CD4-positive, alpha-beta T cell (primary cell): Measurements from ENCODE around the gene RAB7A. TPM values are rescaled to one million over a fixed set of nuclear protein-coding genes. Genes with fewer than 3 reads are reported as not detected.
A peak's percentile ranks its signal among the peaks of the same experiment; 100 is the strongest.
"Not testable (repeated sequence)": the region's sequence is repeated elsewhere in the genome, so short reads cannot be mapped to it uniquely, and the experiment has no call there.

Source experiments
- ATAC-seq: fragments of 200-7000 bp; cut with Tn5 transposase; one replicate; pipeline ENCODE4 v1.10.0; 2022; ENCODE audit warnings: mild to moderate bottlenecking; ENCODE audit not compliant: poor library complexity
- CTCF ChIA-PET: fragments of 350-600 bp; sonication (Branson Sonifier 250); formaldehyde crosslinking; loops from one replicate; lab custom pipeline; 2021; ENCODE audit warnings: antibody characterized with exemption, inconsistent platforms; lab: Charles Lee
- POLR2A ChIA-PET: fragments of 350-600 bp; sonication (Branson Sonifier 250); formaldehyde crosslinking; loops from one replicate; lab custom pipeline; 2021; ENCODE audit warnings: antibody characterized with exemption, inconsistent platforms; lab: Charles Lee
- DNase-seq, 14 experiments: peaks; one replicate each; pipeline ENCODE4 v3.0.0-alpha.2; 2013 to 2020; ENCODE audit warnings: mixed read lengths in 2 of 14
- H3K27ac ChIP-seq, 2 donors: one replicate each; pipeline versions ENCODE4 v1.5.1 to v1.7.0; 2013; ENCODE audit warnings: low read length in 2 of 2, low read depth in 1 of 2, mild to moderate bottlenecking in 1 of 2
- H3K27me3 ChIP-seq, 2 experiments: 1 replicate in 1 of 2; 2 replicates in 1 of 2; pipeline versions ENCODE4 v1.6.1 to v1.7.0; 2013; ENCODE audit warnings: low read length in 2 of 2, control low read depth in 1 of 2, mild to moderate bottlenecking in 1 of 2, moderate library complexity in 1 of 2; ENCODE audit not compliant: insufficient read depth in 2 of 2, control insufficient read depth in 1 of 2
- H3K36me3 ChIP-seq: one replicate; pipeline ENCODE4 v1.6.1; 2013; ENCODE audit warnings: low read length, control low read depth; ENCODE audit not compliant: insufficient read depth
- H3K4me1 ChIP-seq: one replicate; pipeline ENCODE4 v1.6.1; 2013; ENCODE audit warnings: low read length, control low read depth; ENCODE audit not compliant: insufficient read depth
- H3K4me3 ChIP-seq: one replicate; pipeline ENCODE4 v1.5.1; 2013; ENCODE audit warnings: mild to moderate bottlenecking, low read length, moderate library complexity
- H3K9me3 ChIP-seq, 2 experiments: 1 replicate in 1 of 2; 2 replicates in 1 of 2; pipeline versions ENCODE4 v1.6.1 to v1.7.0; 2013; ENCODE audit warnings: low read length in 2 of 2, mild to moderate bottlenecking in 2 of 2, control low read depth in 1 of 2, moderate library complexity in 1 of 2; ENCODE audit not compliant: control insufficient read depth in 1 of 2, insufficient read depth in 1 of 2
- H3K27ac Mint-ChIP-seq: one replicate; pipeline ENCODE4 v1.8.0; 2020; ENCODE audit warnings: mixed read lengths
- H3K27me3 Mint-ChIP-seq: one replicate; pipeline ENCODE4 v1.8.0; 2021; ENCODE audit warnings: mixed read lengths
- H3K36me3 Mint-ChIP-seq: one replicate; pipeline ENCODE4 v1.8.0; 2021; ENCODE audit warnings: low read depth, mixed read lengths
- H3K4me1 Mint-ChIP-seq: one replicate; pipeline ENCODE4 v1.8.0; 2021; ENCODE audit warnings: low read depth, mixed read lengths
- H3K4me3 Mint-ChIP-seq: one replicate; pipeline ENCODE4 v1.8.0; 2020; ENCODE audit warnings: mild to moderate bottlenecking, mixed read lengths
- H3K9me3 Mint-ChIP-seq: one replicate; pipeline ENCODE4 v1.8.0; 2020; ENCODE audit warnings: mixed read lengths
- CTCF ChIP-seq: fragments of 200-600 bp; IDR thresholded peaks from one replicate; pipeline ENCODE4 v1.8.0; 2022; ENCODE audit warnings: antibody characterized with exemption, mild to moderate bottlenecking
- intact Hi-C, 2 experiments: fragments of 100-400 bp; cut with DNase I in 1 of 2; cut with micrococcal nuclease in 1 of 2; formaldehyde crosslinking; loops; one replicate each; pipeline versions ENCODE4 v1.15.1 to v1.9.0; 2023 to 2025; cut with DNase I, micrococcal nuclease
- total RNA-seq, 174 experiments: library from RNA in 2 of 174; stranded (reverse) in 2 of 174; gene quantifications; one replicate each; pipeline ENCODE4 v1.2.3 and lab custom pipeline; 2021 to 2026

Gene RAB7A
- total RNA-seq, 2 experiments from 2014 or later: 113 to 121 TPM

- TF ChIP-seq CTCF: no peak
- CTCF ChIA-PET: interaction anchor here (0.7 to 1.4 kb wide), 3 partner anchors 27 to 447 kb away, joined by 3 to 5 read pairs (median 4); no protein-coding TSS in a partner anchor
- DNase-seq (no peak), ATAC-seq (no peak)
- Histone ChIP-seq H3K9me3 (no peaks in the 10 kb centered on the region), H3K27me3 (no peaks in the 10 kb centered on the region), H3K27ac (no peak overlapping the region), H3K4me1 (peaks cover 28% of the 10 kb centered on the region), H3K4me3 (no peak overlapping the region), H3K36me3 (peaks cover 5% of the 10 kb centered on the region)
- Mint-ChIP-seq H3K27ac (peak overlapping the region; percentile 54), H3K4me3 (peak overlapping the region; percentile 0), H3K9me3 (no peaks in the 10 kb centered on the region), H3K27me3 (no peaks in the 10 kb centered on the region), H3K36me3 (peaks cover 39% of the 10 kb centered on the region), H3K4me1 (peaks cover 87% of the 10 kb centered on the region)
- intact Hi-C loops: loop anchor here in 1 of 2 experiments (5.0 kb wide), 1 partner anchor 36 kb away; no protein-coding TSS in a partner anchor
- POLR2A ChIA-PET: interaction anchor here (0.9 to 1.7 kb wide), 4 partner anchors 9 to 36 kb away, joined by 3 to 9 read pairs (median 4); no protein-coding TSS in a partner anchor
Measured at GRCh38 chr3:128768471-128768870, 42.5 kb downstream of the RAB7A start.

GRCh38 chr3:128770387-128770786 is 44.4 kb downstream of the RAB7A start:
- H3K27ac ChIP-seq: no peak overlapping the region
- TF ChIP-seq CTCF: no peak
- no peaks in the 10 kb centered on the region for H3K27me3 Mint-ChIP-seq
- peaks cover 35% of the 10 kb centered on the region for H3K4me1 ChIP-seq
- H3K27ac Mint-ChIP-seq: peak overlapping the region; percentile 65
- H3K36me3 Mint-ChIP-seq: peaks cover 32% of the 10 kb centered on the region
- peaks cover 77% of the 10 kb centered on the region for H3K4me1 Mint-ChIP-seq
- H3K36me3 ChIP-seq: no peaks in the 10 kb centered on the region
- no peaks in the 10 kb centered on the region for H3K27me3 ChIP-seq
- no peak overlapping the region for H3K4me3 ChIP-seq
- POLR2A ChIA-PET: no interaction called here
- ATAC-seq (no peak), DNase-seq (no peak)
- CTCF ChIA-PET: no interaction called here
- no peaks in the 10 kb centered on the region for H3K9me3 ChIP-seq
- peak overlapping the region; percentile 3 for H3K4me3 Mint-ChIP-seq
- no peaks in the 10 kb centered on the region for H3K9me3 Mint-ChIP-seq
- intact Hi-C loops: no loop called here

GRCh38 chr3:128773189-128773588 is 47.2 kb downstream of the RAB7A start:
- intact Hi-C loops, DNase-seq, H3K27me3 ChIP-seq, CTCF ChIA-PET, H3K27ac Mint-ChIP-seq, H3K4me3 ChIP-seq, H3K9me3 Mint-ChIP-seq, ATAC-seq, H3K9me3 ChIP-seq, POLR2A ChIA-PET, H3K27ac ChIP-seq, H3K4me3 Mint-ChIP-seq, H3K27me3 Mint-ChIP-seq: not testable (repeated sequence)
- Mint-ChIP-seq H3K36me3 (peaks cover 36% of the 10 kb centered on the region), H3K4me1 (peaks cover 78% of the 10 kb centered on the region)
- Histone ChIP-seq H3K36me3 (peaks cover 13% of the 10 kb centered on the region), H3K4me1 (peaks cover 19% of the 10 kb centered on the region)

GRCh38 chr3:128773592-128773991 is 47.6 kb downstream of the RAB7A start:
- peaks cover 36% of the 10 kb centered on the region for H3K36me3 Mint-ChIP-seq
- ATAC-seq, H3K9me3 ChIP-seq, POLR2A ChIA-PET, H3K9me3 Mint-ChIP-seq, intact Hi-C loops, H3K27ac ChIP-seq, H3K27me3 ChIP-seq, H3K4me3 ChIP-seq, H3K4me3 Mint-ChIP-seq, DNase-seq, H3K27me3 Mint-ChIP-seq, CTCF ChIA-PET, H3K27ac Mint-ChIP-seq: not testable (repeated sequence)
- Histone ChIP-seq H3K4me1 (peaks cover 16% of the 10 kb centered on the region), H3K36me3 (peaks cover 13% of the 10 kb centered on the region)
- peaks cover 78% of the 10 kb centered on the region for H3K4me1 Mint-ChIP-seq
